Measurements from ENCODE around the gene SCAMP4.
A peak's percentile ranks its signal among the peaks of the same experiment; 100 is the strongest.

Gene SCAMP4
- long read RNA-seq, transcript SCAMP4-201 (7 exons, 2,684 nt): major isoform, 8 of 9 reads
- long read RNA-seq, partial matches to known transcripts: 1 of 9 reads
- long read RNA-seq, other reads (novel, unspliced or antisense): 0 of 9 reads

GRCh38 chr19:1905110-1905862, at the start of gene SCAMP4, which contains the start of gene ADAT3:
SCAMP4 (plus strand) TSS chr19:1905399; CDS start chr19:1915020, 9,621 bp downstream.
ADAT3 (plus strand) TSS chr19:1905399; CDS start chr19:1912048, 6,649 bp downstream.
- H3K27me3 ChIP-seq (ENCODE audit: insufficient read depth, poor library complexity, severe bottlenecking): no peaks in the 10 kb centered on the region
- peak; percentile 99 for DNase-seq (ENCODE audit: low read depth in 1 of 2, low spot score in 1 of 2)
- H3K4me3 ChIP-seq (replicated peaks; ENCODE audit: insufficient read depth, low read length): peak within 1 kb of the TSS; percentile 65
- H3K27ac ChIP-seq (replicated peaks): peak within 1 kb of the TSS; percentile 79
- TF ChIP-seq GABPA (IDR thresholded peaks at IDR 0.05; ENCODE audit: low read depth) (peak; percentile 62), SPI1 (IDR thresholded peaks at IDR 0.05; ENCODE audit: borderline replicate concordance, low read depth) (no peak), REST (IDR thresholded peaks at IDR 0.05; ENCODE audit: insufficient replicate concordance, low read depth) (no peak), CTCF (IDR thresholded peaks at IDR 0.05; ENCODE audit: insufficient read depth, low read length) (no peak), POLR2AphosphoS5 (IDR thresholded peaks at IDR 0.05; ENCODE audit: low read depth) (peak; percentile 28; the same call in 1 of the 2 replicates)

GRCh38 chr19:1855828-1856255, 49.4 kb upstream of the SCAMP4 start:
- peak overlapping the region; percentile 41 for H3K4me3 ChIP-seq (replicated peaks; ENCODE audit: insufficient read depth, low read length)
- no peak for TF ChIP-seq GABPA (IDR thresholded peaks at IDR 0.05; ENCODE audit: low read depth)
- no peak for TF ChIP-seq CTCF (IDR thresholded peaks at IDR 0.05; ENCODE audit: insufficient read depth, low read length)
- TF ChIP-seq POLR2AphosphoS5 (IDR thresholded peaks at IDR 0.05; ENCODE audit: low read depth): no peak
- no peak for TF ChIP-seq SPI1 (IDR thresholded peaks at IDR 0.05; ENCODE audit: borderline replicate concordance, low read depth)
- no peak for TF ChIP-seq REST (IDR thresholded peaks at IDR 0.05; ENCODE audit: insufficient replicate concordance, low read depth)
- peak in 1 of 2 experiments; percentile 64 for DNase-seq (ENCODE audit: low read depth in 1 of 2, low spot score in 1 of 2)
- H3K27ac ChIP-seq (replicated peaks): peak overlapping the region; percentile 99
- H3K27me3 ChIP-seq (ENCODE audit: insufficient read depth, poor library complexity, severe bottlenecking): no peaks in the 10 kb centered on the region

- H3K27ac ChIP-seq (replicated peaks): peak overlapping the region; percentile 99
- no peaks in the 10 kb centered on the region for H3K27me3 ChIP-seq (ENCODE audit: insufficient read depth, poor library complexity, severe bottlenecking)
- DNase-seq (ENCODE audit: low read depth in 1 of 2, low spot score in 1 of 2): peak in 1 of 2 experiments; percentile 47
- H3K4me3 ChIP-seq (replicated peaks; ENCODE audit: insufficient read depth, low read length): peak overlapping the region; percentile 41
- TF ChIP-seq REST (IDR thresholded peaks at IDR 0.05; ENCODE audit: insufficient replicate concordance, low read depth) (no peak), SPI1 (IDR thresholded peaks at IDR 0.05; ENCODE audit: borderline replicate concordance, low read depth) (no peak), POLR2AphosphoS5 (IDR thresholded peaks at IDR 0.05; ENCODE audit: low read depth) (no peak), GABPA (IDR thresholded peaks at IDR 0.05; ENCODE audit: low read depth) (no peak), CTCF (IDR thresholded peaks at IDR 0.05; ENCODE audit: insufficient read depth, low read length) (no peak)
Observed at GRCh38 chr19:1856345-1856697, 48.9 kb upstream of the SCAMP4 start.
